ENCODE results near the gene NUB1.

NUB1 gene

DNA sequence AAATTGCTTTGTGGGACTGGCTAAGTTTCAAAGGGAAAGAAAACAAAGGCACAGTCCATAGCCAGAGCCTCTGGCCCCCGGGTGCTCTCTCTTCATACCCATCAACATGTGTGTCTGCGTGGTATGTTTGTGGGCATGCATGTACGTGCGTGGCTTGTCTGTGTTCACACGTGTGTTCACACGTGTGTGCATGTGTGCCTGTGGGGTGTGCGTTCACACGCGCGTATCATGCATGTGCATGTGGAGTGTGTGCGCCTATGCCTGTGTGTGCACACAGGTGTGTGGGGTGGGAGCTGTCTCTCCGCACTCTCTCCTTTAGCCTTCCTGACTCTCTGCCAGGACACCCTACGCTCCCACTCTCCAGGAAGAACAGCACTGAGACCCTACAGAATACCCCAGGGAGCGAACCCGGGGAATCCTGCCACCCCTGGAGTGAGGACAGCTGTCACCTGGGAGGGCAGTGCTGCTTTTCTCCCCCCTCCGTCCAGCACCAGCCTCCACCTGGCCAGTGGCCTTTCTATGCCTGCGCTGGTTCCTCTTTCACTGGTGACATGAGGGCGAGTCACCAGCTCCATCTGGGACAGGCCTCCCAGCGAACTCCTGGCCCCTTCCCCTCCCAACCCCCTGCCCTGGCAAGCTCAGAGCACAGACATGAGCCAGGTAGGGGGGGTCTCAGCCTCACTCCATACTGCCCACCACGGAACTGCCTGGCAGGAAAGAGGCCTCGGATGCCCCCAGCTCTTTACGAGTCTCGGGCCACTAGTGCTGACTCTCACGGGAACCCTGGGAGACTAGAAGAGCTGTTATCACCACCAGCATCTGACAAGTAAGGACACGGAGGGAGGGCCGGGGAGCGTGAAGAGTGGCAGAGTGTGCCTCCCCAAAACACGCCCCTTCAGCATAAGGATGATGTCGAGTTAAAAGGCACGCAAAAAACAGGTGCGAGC lies 51.7 kb downstream of the NUB1 start:
- no peaks in the 10 kb centered on the region for H3K36me3 ChIP-seq (ENCODE audit: control insufficient read depth in 1 of 2, insufficient read depth in 2 of 2, low read length in 2 of 2)
- no peak overlapping the region for H3K9ac ChIP-seq (ENCODE audit: low read depth in 1 of 2, low read length in 2 of 2)
- no peak overlapping the region for H3K27ac ChIP-seq (ENCODE audit: low read depth, low read length)
- no peaks in the 10 kb centered on the region for H3K4me1 ChIP-seq (ENCODE audit: control insufficient read depth in 1 of 2, insufficient read depth in 2 of 2, low read length in 2 of 2)
- H3K27me3 ChIP-seq (ENCODE audit: control insufficient read depth in 1 of 2, insufficient read depth in 2 of 2, low read length in 2 of 2): peaks cover 6 to 8% of the 10 kb centered on the region in 2 donors
- no peaks in the 10 kb centered on the region for H3K9me3 ChIP-seq (ENCODE audit: control insufficient read depth in 1 of 2, low read length in 2 of 2)
- no peak overlapping the region for H3K4me3 ChIP-seq (ENCODE audit: low read depth in 1 of 2, low read length in 2 of 2)

DNA sequence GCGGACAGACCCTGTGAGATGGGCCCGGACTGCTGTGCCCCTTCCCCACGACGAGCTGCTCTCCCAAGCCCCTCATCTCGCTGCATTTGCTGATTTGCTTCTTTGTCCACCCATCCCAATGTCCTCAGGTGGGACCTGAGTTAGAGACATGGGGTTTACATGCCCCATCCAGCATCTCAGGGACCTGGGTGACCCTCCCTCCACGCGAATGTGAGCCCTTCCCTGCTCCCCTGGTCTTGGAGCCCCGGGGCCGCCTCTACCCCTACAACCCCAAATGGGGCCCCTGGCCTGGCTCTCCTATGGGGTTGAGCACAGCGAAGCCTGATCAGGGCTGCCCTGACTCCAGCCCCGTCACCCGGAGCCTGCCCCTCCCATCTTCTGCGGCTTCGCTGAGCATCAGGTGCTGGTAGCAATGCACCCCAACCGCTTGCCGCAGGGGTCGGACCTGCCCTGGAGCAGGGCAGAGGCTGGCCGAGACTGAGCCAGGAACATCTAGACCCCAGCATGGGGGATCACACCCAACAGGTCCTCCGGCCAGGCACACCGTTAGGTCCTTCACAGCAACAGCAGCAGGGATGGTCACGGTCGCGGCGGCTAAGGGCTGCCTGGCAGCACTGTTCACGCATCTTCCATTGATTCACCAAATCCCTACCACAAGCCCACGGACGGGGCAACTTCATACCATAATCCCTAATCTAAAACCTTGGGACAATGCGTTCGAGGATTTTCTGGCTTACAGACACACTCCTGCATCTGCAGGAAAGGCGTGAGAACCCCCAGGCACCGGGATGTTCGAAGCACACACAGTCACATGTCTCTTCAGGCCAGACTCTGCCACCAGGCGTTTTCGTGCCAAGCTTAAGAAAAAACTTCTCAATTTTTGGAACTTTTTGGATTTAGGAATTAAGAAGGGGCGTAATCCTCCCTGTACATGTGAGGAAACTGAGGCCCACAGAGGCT lies 52.7 kb downstream of the NUB1 start:
- Histone ChIP-seq H3K9ac (ENCODE audit: low read depth in 1 of 2, low read length in 2 of 2) (no peak overlapping the region), H3K4me1 (ENCODE audit: control insufficient read depth in 1 of 2, insufficient read depth in 2 of 2, low read length in 2 of 2) (no peaks in the 10 kb centered on the region), H3K4me3 (ENCODE audit: low read depth in 1 of 2, low read length in 2 of 2) (no peak overlapping the region), H3K27ac (ENCODE audit: low read depth, low read length) (no peak overlapping the region), H3K27me3 (ENCODE audit: control insufficient read depth in 1 of 2, insufficient read depth in 2 of 2, low read length in 2 of 2) (peaks cover 6 to 8% of the 10 kb centered on the region in 2 donors), H3K36me3 (ENCODE audit: control insufficient read depth in 1 of 2, insufficient read depth in 2 of 2, low read length in 2 of 2) (no peaks in the 10 kb centered on the region), H3K9me3 (ENCODE audit: control insufficient read depth in 1 of 2, low read length in 2 of 2) (no peaks in the 10 kb centered on the region)

DNA sequence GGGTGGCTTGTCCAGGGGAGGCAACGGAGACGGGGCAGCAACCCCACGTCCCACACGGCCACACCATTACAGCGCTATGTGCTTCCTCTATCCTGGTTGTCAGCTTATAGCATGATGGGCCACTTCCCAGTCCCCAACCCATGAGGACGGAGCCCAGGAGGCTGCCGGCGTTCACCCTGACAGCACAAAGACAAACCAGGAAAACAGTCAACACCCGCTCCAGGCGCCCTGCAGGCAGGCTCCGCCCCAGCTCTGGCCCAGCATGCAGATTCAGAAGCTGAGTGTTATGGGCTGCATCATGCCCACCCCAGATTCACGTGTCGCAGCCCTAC lies 53.4 kb downstream of the NUB1 start:
- Histone ChIP-seq H3K27me3 (ENCODE audit: control insufficient read depth in 1 of 2, insufficient read depth in 2 of 2, low read length in 2 of 2) (peaks cover 8% of the 10 kb centered on the region in 2 donors), H3K4me3 (ENCODE audit: low read depth in 1 of 2, low read length in 2 of 2) (no peak overlapping the region), H3K9me3 (ENCODE audit: control insufficient read depth in 1 of 2, low read length in 2 of 2) (no peaks in the 10 kb centered on the region), H3K4me1 (ENCODE audit: control insufficient read depth in 1 of 2, insufficient read depth in 2 of 2, low read length in 2 of 2) (no peaks in the 10 kb centered on the region), H3K36me3 (ENCODE audit: control insufficient read depth in 1 of 2, insufficient read depth in 2 of 2, low read length in 2 of 2) (no peaks in the 10 kb centered on the region), H3K9ac (ENCODE audit: low read depth in 1 of 2, low read length in 2 of 2) (no peak overlapping the region), H3K27ac (ENCODE audit: low read depth, low read length) (no peak overlapping the region)

DNA sequence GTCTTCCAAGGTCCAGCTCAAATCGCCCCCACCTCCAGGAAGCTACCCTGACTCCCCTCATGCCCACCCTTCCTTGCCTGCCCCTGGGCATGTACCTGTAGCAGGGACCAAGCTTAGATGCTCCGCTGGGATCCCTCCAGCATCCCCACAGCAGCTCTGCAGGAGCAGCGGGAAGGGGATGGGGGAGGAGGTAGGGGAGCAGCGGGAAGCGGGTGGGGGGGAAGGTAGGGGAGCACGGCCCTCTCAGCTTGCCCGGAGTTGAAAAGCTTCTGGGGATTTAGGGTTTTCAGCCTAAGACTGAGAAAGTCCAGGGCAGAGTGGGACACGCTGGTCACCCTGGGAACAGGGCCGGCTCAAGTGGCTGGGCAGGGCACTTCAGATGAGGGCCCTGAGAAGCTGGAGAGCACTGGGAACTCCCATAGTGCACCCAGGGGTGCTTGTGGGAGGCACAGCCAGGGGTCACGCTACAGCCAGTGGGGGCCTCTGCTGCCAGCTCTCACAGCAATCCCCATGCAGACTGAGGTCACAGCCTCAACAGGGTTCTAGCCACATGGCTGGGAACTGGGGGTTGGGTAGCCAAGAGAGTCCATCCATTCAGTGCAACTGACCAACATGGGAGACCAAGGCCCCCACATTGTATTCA lies 54.8 kb downstream of the NUB1 start:
- no peak overlapping the region for H3K27ac ChIP-seq (ENCODE audit: low read depth, low read length)
- H3K4me1 ChIP-seq (ENCODE audit: control insufficient read depth in 1 of 2, insufficient read depth in 2 of 2, low read length in 2 of 2): no peaks in the 10 kb centered on the region
- no peak overlapping the region for H3K4me3 ChIP-seq (ENCODE audit: low read depth in 1 of 2, low read length in 2 of 2)
- H3K36me3 ChIP-seq (ENCODE audit: control insufficient read depth in 1 of 2, insufficient read depth in 2 of 2, low read length in 2 of 2): no peaks in the 10 kb centered on the region
- H3K27me3 ChIP-seq (ENCODE audit: control insufficient read depth in 1 of 2, insufficient read depth in 2 of 2, low read length in 2 of 2): peaks cover 8% of the 10 kb centered on the region in 2 donors
- H3K9ac ChIP-seq (ENCODE audit: low read depth in 1 of 2, low read length in 2 of 2): no peak overlapping the region
- no peaks in the 10 kb centered on the region for H3K9me3 ChIP-seq (ENCODE audit: control insufficient read depth in 1 of 2, low read length in 2 of 2)

DNA sequence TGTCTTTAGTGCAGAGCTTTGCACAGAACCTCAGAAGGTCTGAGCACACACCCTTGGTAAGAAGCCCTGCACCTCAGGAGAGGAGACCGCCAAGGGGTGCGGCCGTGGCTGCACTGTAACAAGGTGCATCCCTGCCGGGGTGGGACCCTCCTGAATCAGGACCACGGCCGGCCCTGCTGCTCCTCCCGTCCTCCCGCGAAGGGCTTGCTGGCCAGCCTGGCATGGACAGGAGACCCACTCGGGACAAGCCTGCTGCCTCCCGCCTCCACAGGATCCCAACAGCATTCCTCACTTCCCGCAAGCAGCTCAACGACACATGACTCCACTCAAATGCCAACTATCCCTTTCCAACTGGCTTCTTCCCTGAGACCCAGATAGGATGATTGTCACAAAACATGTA lies 55.4 kb downstream of the NUB1 start:
- no peak overlapping the region for H3K27ac ChIP-seq (ENCODE audit: low read depth, low read length)
- no peaks in the 10 kb centered on the region for H3K9me3 ChIP-seq (ENCODE audit: control insufficient read depth in 1 of 2, low read length in 2 of 2)
- H3K4me3 ChIP-seq (ENCODE audit: low read depth in 1 of 2, low read length in 2 of 2): no peak overlapping the region
- H3K36me3 ChIP-seq (ENCODE audit: control insufficient read depth in 1 of 2, insufficient read depth in 2 of 2, low read length in 2 of 2): no peaks in the 10 kb centered on the region
- no peak overlapping the region for H3K9ac ChIP-seq (ENCODE audit: low read depth in 1 of 2, low read length in 2 of 2)
- H3K4me1 ChIP-seq (ENCODE audit: control insufficient read depth in 1 of 2, insufficient read depth in 2 of 2, low read length in 2 of 2): no peaks in the 10 kb centered on the region
- H3K27me3 ChIP-seq (ENCODE audit: control insufficient read depth in 1 of 2, insufficient read depth in 2 of 2, low read length in 2 of 2): peaks cover 8% of the 10 kb centered on the region in 2 donors

DNA sequence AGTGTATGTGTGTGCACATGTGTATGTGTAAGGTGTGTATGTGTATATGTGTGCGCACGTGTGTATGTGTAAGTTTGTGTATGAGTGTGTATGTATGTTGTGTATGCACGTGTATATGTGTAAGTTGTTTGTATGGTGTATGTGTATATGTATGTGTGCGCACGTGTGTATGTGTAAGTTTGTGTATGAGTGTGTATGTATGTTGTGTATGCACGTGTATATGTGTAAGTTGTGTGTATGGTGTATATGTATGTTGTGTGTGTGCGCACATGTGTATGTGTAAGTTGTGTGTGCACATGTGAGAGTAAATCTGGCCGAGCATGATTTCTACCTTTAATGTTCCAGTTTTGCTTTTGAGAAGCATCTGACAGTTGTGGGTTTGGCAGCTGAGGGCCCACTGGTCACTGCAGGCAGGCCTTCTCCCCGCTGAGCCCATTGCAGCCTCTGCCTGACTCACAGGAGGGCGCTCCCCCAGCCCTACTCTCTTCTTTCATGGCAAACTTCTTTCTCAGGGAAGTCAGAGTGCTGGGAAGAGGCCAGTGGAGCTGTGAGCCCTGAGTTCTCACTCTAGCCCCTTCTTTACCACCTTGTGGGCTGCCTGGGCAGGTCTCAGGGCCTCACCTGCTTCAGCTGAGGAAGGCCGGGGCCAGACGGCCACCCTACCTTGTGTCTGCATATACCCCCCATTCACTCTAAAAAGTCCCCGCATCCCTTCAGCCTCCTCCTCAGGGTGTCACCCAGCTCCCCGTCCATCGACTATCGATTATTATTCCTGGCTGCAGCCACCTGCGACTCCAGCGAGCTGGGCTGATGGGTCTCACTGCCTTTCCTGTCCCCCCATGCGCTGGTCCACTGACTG lies 57.1 kb downstream of the NUB1 start:
- H3K4me3 ChIP-seq (ENCODE audit: low read depth in 1 of 2, low read length in 2 of 2): no peak overlapping the region
- no peak overlapping the region for H3K27ac ChIP-seq (ENCODE audit: low read depth, low read length)
- peaks cover 0 to 7% of the 10 kb centered on the region in 2 donors for H3K27me3 ChIP-seq (ENCODE audit: control insufficient read depth in 1 of 2, insufficient read depth in 2 of 2, low read length in 2 of 2)
- no peaks in the 10 kb centered on the region for H3K36me3 ChIP-seq (ENCODE audit: control insufficient read depth in 1 of 2, insufficient read depth in 2 of 2, low read length in 2 of 2)
- H3K9ac ChIP-seq (ENCODE audit: low read depth in 1 of 2, low read length in 2 of 2): no peak overlapping the region
- no peaks in the 10 kb centered on the region for H3K9me3 ChIP-seq (ENCODE audit: control insufficient read depth in 1 of 2, low read length in 2 of 2)
- no peaks in the 10 kb centered on the region for H3K4me1 ChIP-seq (ENCODE audit: control insufficient read depth in 1 of 2, insufficient read depth in 2 of 2, low read length in 2 of 2)

DNA sequence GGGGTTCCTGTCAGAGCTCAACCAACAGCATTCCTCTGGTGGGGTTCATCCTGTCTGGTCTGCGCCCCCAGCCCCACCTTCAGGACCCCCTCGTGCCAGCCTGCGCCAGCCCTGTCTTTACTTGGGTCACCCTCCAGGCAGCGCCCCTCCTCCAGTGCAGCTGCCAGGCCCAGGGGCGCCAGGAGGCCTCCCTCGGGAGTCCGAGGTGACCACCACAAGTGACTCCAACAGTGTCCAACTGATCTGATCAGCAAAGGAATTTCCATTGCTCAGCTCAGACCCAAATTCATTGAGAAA lies 57.6 kb downstream of the NUB1 start:
- Histone ChIP-seq H3K4me3 (ENCODE audit: low read depth in 1 of 2, low read length in 2 of 2) (no peak overlapping the region), H3K9ac (ENCODE audit: low read depth in 1 of 2, low read length in 2 of 2) (no peak overlapping the region), H3K36me3 (ENCODE audit: control insufficient read depth in 1 of 2, insufficient read depth in 2 of 2, low read length in 2 of 2) (no peaks in the 10 kb centered on the region), H3K4me1 (ENCODE audit: control insufficient read depth in 1 of 2, insufficient read depth in 2 of 2, low read length in 2 of 2) (no peaks in the 10 kb centered on the region), H3K27me3 (ENCODE audit: control insufficient read depth in 1 of 2, insufficient read depth in 2 of 2, low read length in 2 of 2) (peaks cover 0 to 7% of the 10 kb centered on the region in 2 donors), H3K27ac (ENCODE audit: low read depth, low read length) (no peak overlapping the region), H3K9me3 (ENCODE audit: control insufficient read depth in 1 of 2, low read length in 2 of 2) (no peaks in the 10 kb centered on the region)

DNA sequence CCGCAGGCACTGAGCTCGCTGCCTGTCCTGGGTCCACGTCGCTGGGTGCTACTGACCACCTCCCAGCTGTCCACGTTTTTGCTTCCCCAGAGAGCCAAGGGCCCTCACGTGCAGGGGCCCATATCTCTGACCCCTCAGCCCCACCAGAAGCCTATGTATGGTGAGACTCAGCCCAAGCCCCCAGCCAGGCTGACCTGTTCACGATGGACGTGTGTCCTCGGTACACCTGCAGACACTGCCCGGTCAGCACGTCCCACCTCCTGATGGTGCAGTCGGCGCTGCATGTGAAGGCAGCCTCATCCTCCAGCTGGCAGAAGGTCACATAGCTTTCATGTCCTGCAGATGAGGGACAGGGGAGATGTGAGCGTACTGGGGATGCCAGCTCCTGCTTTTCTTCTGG lies 58.3 kb downstream of the NUB1 start:
- H3K9me3 ChIP-seq (ENCODE audit: control insufficient read depth in 1 of 2, low read length in 2 of 2): no peaks in the 10 kb centered on the region
- H3K4me1 ChIP-seq (ENCODE audit: control insufficient read depth in 1 of 2, insufficient read depth in 2 of 2, low read length in 2 of 2): no peaks in the 10 kb centered on the region
- H3K36me3 ChIP-seq (ENCODE audit: control insufficient read depth in 1 of 2, insufficient read depth in 2 of 2, low read length in 2 of 2): no peaks in the 10 kb centered on the region
- H3K27ac ChIP-seq (ENCODE audit: low read depth, low read length): no peak overlapping the region
- H3K4me3 ChIP-seq (ENCODE audit: low read depth in 1 of 2, low read length in 2 of 2): no peak overlapping the region
- peaks cover 0 to 7% of the 10 kb centered on the region in 2 donors for H3K27me3 ChIP-seq (ENCODE audit: control insufficient read depth in 1 of 2, insufficient read depth in 2 of 2, low read length in 2 of 2)
- H3K9ac ChIP-seq (ENCODE audit: low read depth in 1 of 2, low read length in 2 of 2): no peak overlapping the region

DNA sequence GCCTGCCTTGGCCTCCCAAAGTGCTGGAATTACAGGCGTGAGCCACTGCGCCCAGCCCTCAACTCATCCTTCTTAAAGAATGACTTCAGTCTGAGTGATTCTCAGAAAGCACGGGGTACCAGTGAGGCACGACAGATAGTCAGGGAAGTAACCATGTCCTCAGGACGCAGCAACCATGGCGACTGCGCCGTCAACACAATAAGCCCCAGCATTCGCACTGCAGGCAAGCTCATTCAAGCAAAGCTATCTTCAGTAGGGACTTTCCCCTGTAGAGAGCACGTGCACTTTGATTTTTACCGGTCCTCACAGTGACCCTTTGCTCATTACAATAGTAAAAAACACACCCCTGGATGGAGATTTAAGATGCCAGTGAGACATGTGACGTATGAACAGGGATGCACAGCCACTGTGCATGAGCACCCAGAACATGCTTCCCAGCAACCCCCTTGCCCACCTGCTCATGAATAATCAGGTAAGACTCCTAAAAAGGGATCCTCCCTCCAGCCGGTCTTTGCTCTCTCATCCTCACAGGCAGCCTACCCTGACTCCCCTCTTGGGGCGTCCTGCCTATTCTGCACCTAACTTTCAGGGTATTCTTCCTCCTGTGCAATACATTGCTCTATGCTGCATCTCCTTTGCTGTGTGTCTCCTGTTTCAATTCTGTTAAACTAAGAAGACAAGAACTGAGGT lies 59.2 kb downstream of the NUB1 start:
- peaks cover 0 to 5% of the 10 kb centered on the region in 2 donors for H3K27me3 ChIP-seq (ENCODE audit: control insufficient read depth in 1 of 2, insufficient read depth in 2 of 2, low read length in 2 of 2)
- H3K27ac ChIP-seq (ENCODE audit: low read depth, low read length): no peak overlapping the region
- no peaks in the 10 kb centered on the region for H3K36me3 ChIP-seq (ENCODE audit: control insufficient read depth in 1 of 2, insufficient read depth in 2 of 2, low read length in 2 of 2)
- no peaks in the 10 kb centered on the region for H3K4me1 ChIP-seq (ENCODE audit: control insufficient read depth in 1 of 2, insufficient read depth in 2 of 2, low read length in 2 of 2)
- no peaks in the 10 kb centered on the region for H3K9me3 ChIP-seq (ENCODE audit: control insufficient read depth in 1 of 2, low read length in 2 of 2)
- H3K4me3 ChIP-seq (ENCODE audit: low read depth in 1 of 2, low read length in 2 of 2): no peak overlapping the region
- no peak overlapping the region for H3K9ac ChIP-seq (ENCODE audit: low read depth in 1 of 2, low read length in 2 of 2)

All from duodenal mucosa (tissue), 2 donors.